Stimulated activated CD8-positive, alpha-beta memory T cell treated with anti-CD3 and anti-CD28 coated beads, Interleukin-7, amount 100 ng/mL, for 48 hours (primary cell): ENCODE measurements around the gene INSYN2B.
"Not testable (repeated sequence)": the region's sequence is repeated elsewhere in the genome, so short reads cannot be mapped to it uniquely, and the experiment has no call there.

Source experiments
- DNase-seq, 2 donors: peaks; one replicate each; pipeline ENCODE4 v3.0.0-alpha.2; 2020; ENCODE audit warnings: low read depth in 1 of 2; ENCODE audit errors: extremely low read depth in 1 of 2

The INSYN2B gene

GRCh38 chr5:169860585-169860984, 119.7 kb downstream of the INSYN2B start:
- no peak for DNase-seq

GRCh38 chr5:169856571-169856970, 123.7 kb downstream of the INSYN2B start:
- DNase-seq: no peak

- no peak for DNase-seq
Measured at GRCh38 chr5:169851321-169851850, 128.9 kb downstream of the INSYN2B start.

- no peak for DNase-seq
Measured at GRCh38 chr5:169850409-169850808, 129.9 kb downstream of the INSYN2B start.

- no peak for DNase-seq
Measured at GRCh38 chr5:169848792-169849191, 131.5 kb downstream of the INSYN2B start.

- no peak for DNase-seq
Measured at GRCh38 chr5:169848271-169848670, 132.0 kb downstream of the INSYN2B start.

- DNase-seq: no peak
Measured at GRCh38 chr5:169847519-169847918, 132.8 kb downstream of the INSYN2B start.

GRCh38 chr5:169842699-169843098, 137.6 kb downstream of the INSYN2B start:
- DNase-seq: no peak

- no peak for DNase-seq
Measured at GRCh38 chr5:169840405-169840804, 139.9 kb downstream of the INSYN2B start.

- DNase-seq: no peak
Measured at GRCh38 chr5:169838688-169839087, 141.6 kb downstream of the INSYN2B start.

- no peak for DNase-seq
Measured at GRCh38 chr5:169837686-169838085, 142.6 kb downstream of the INSYN2B start.

GRCh38 chr5:169836835-169837536, 143.3 kb downstream of the INSYN2B start:
- DNase-seq: no peak

- DNase-seq: not testable (repeated sequence)
Measured at GRCh38 chr5:169834540-169834939, 145.8 kb downstream of the INSYN2B start.

- DNase-seq: not testable (repeated sequence)
Measured at GRCh38 chr5:169833681-169834292, 146.5 kb downstream of the INSYN2B start.

- no peak for DNase-seq
Measured at GRCh38 chr5:169832845-169833244, 147.4 kb downstream of the INSYN2B start.

- DNase-seq: no peak
Measured at GRCh38 chr5:169832304-169832703, 148.0 kb downstream of the INSYN2B start.

- DNase-seq: no peak
Measured at GRCh38 chr5:169831331-169831730, 149.0 kb downstream of the INSYN2B start.

GRCh38 chr5:169828385-169828784, 151.9 kb downstream of the INSYN2B start:
- DNase-seq: no peak

- no peak for DNase-seq
Measured at GRCh38 chr5:169827769-169828168, 152.5 kb downstream of the INSYN2B start.

GRCh38 chr5:169826618-169827017, 153.7 kb downstream of the INSYN2B start:
- no peak for DNase-seq

- no peak for DNase-seq
Measured at GRCh38 chr5:169817031-169817430, 163.3 kb downstream of the INSYN2B start.

- no peak for DNase-seq
Measured at GRCh38 chr5:169814522-169814921, 165.8 kb downstream of the INSYN2B start.
